ENCODE results near the gene ZFPM1. TPM values are rescaled to one million over a fixed set of nuclear protein-coding genes. Genes with fewer than 3 reads are reported as not detected.

ZFPM1 gene
- total RNA-seq, 4 donors from 2014 or later, result 0.40 to 1.4 (median 0.59) TPM

GRCh38 chr16:88430185-88430523 is 22.9 kb upstream of the ZFPM1 start:
- H3K36me3 ChIP-seq, result no peaks in the 10 kb centered on the region
- no CpG with 5 or more reads among the region's 36 CpGs for WGBS, 2 donors (ENCODE audit: low coverage in 1 of 2)
- ATAC-seq, result no peak
- peak overlapping the region in 2 of 4 donors; percentile 27 to 70 for H3K27ac ChIP-seq
- peak overlapping the region; percentile 18 to 56 for H3K4me3 ChIP-seq
- H3K27me3 ChIP-seq, result peaks cover 73% of the 10 kb centered on the region
- H3K4me1 ChIP-seq, result peaks cover 0 to 27% (median 6%) of the 10 kb centered on the region in 3 donors
- no peaks in the 10 kb centered on the region for H3K9me3 ChIP-seq
- TF ChIP-seq EP300 (IDR thresholded peaks at IDR 0.05) (no peak), CTCF (IDR thresholded peaks at IDR 0.05) (no peak), POLR2AphosphoS5 (IDR thresholded peaks at IDR 0.05) (no peak), POLR2A (IDR thresholded peaks at IDR 0.05) (no peak)

GRCh38 chr16:88430524-88431446 is 22.3 kb upstream of the ZFPM1 start:
- H3K9me3 ChIP-seq, result no peaks in the 10 kb centered on the region
- H3K27me3 ChIP-seq, result peaks cover 79% of the 10 kb centered on the region
- peak in 1 of 2 donors; percentile 30 for TF ChIP-seq POLR2A (IDR thresholded peaks at IDR 0.05)
- no peak for TF ChIP-seq POLR2AphosphoS5 (IDR thresholded peaks at IDR 0.05)
- H3K36me3 ChIP-seq, result no peaks in the 10 kb centered on the region
- ATAC-seq, result peak; percentile 26
- peak overlapping the region in 2 of 4 donors; percentile 27 to 70 for H3K27ac ChIP-seq
- WGBS, 2 donors (ENCODE audit: low coverage in 1 of 2), result 0% methylated on average over 8 of the region's 80 CpGs; no CpG with 5 or more reads in 1 of the 2 donors
- H3K4me1 ChIP-seq, result peaks cover 0 to 26% (median 6%) of the 10 kb centered on the region in 3 donors
- peak overlapping the region; percentile 18 to 56 for H3K4me3 ChIP-seq

- WGBS, 2 donors (ENCODE audit: low coverage in 1 of 2), result 94% methylated on average over 15 of the region's 22 CpGs; no CpG with 5 or more reads in 1 of the 2 donors
Measured at GRCh38 chr16:88431651-88432050, 21.4 kb upstream of the ZFPM1 start.

GRCh38 chr16:88432174-88432573 is 20.9 kb upstream of the ZFPM1 start:
- TF ChIP-seq CTCF (IDR thresholded peaks at IDR 0.05) (no peak), EP300 (IDR thresholded peaks at IDR 0.05) (no peak), POLR2A (IDR thresholded peaks at IDR 0.05) (no peak), POLR2AphosphoS5 (IDR thresholded peaks at IDR 0.05) (no peak)
- 84 to 95% methylated on average over 4 to 5 of the region's 22 CpGs for WGBS, 2 donors (ENCODE audit: low coverage in 1 of 2)
- Histone ChIP-seq H3K27ac (no peak overlapping the region), H3K36me3 (no peaks in the 10 kb centered on the region), H3K4me1 (peaks cover 0 to 28% (median 6%) of the 10 kb centered on the region in 3 donors), H3K9me3 (no peaks in the 10 kb centered on the region), H3K27me3 (peaks cover 91% of the 10 kb centered on the region), H3K4me3 (no peak overlapping the region)
- ATAC-seq, result no peak

More at GRCh38 chr16:88431651-88432050, 21.4 kb upstream of the ZFPM1 start:
- Histone ChIP-seq H3K36me3 (no peaks in the 10 kb centered on the region), H3K4me3 (no peak overlapping the region), H3K27me3 (peaks cover 86% of the 10 kb centered on the region), H3K27ac (no peak overlapping the region), H3K9me3 (no peaks in the 10 kb centered on the region), H3K4me1 (peaks cover 0 to 26% (median 6%) of the 10 kb centered on the region in 3 donors)
- TF ChIP-seq EP300 (IDR thresholded peaks at IDR 0.05) (no peak), CTCF (IDR thresholded peaks at IDR 0.05) (no peak), POLR2AphosphoS5 (IDR thresholded peaks at IDR 0.05) (no peak), POLR2A (IDR thresholded peaks at IDR 0.05) (no peak)
- ATAC-seq, result no peak

GRCh38 chr16:88432753-88433152 is 20.3 kb upstream of the ZFPM1 start:
- no CpG with 5 or more reads among the region's 9 CpGs for WGBS, 2 donors (ENCODE audit: low coverage in 1 of 2)
- Histone ChIP-seq H3K27ac (no peak overlapping the region), H3K36me3 (no peaks in the 10 kb centered on the region), H3K4me1 (peaks cover 0 to 33% (median 6%) of the 10 kb centered on the region in 3 donors), H3K9me3 (no peaks in the 10 kb centered on the region), H3K4me3 (no peak overlapping the region), H3K27me3 (peaks cover 97% of the 10 kb centered on the region)
- TF ChIP-seq POLR2A (IDR thresholded peaks at IDR 0.05) (no peak), CTCF (IDR thresholded peaks at IDR 0.05) (no peak), POLR2AphosphoS5 (IDR thresholded peaks at IDR 0.05) (no peak), EP300 (IDR thresholded peaks at IDR 0.05) (no peak)
- no peak for ATAC-seq
